ENCODE measurements around the gene MYO10. TPM values are rescaled to one million over a fixed set of nuclear protein-coding genes. Genes with fewer than 3 reads are reported as not detected.

MYO10 gene
- total and polyA plus RNA-seq, 3 donors from 2014 or later = 37.8 to 102 (median 99.8) TPM

GRCh38 chr5:16713386-16713928 is 222.6 kb downstream of the MYO10 start:
- TF ChIP-seq CTCF (IDR thresholded peaks at IDR 0.05) (no peak), POLR2A (IDR thresholded peaks at IDR 0.05) (no peak)
- H3K27ac ChIP-seq = peak overlapping the region in 1 of 2 donors; percentile 30
- intact Hi-C loops (cut with DNase I; ENCODE audit: low total_unique reads) = no loop called here
- no peaks in the 10 kb centered on the region for H3K27me3 ChIP-seq
- no peaks in the 10 kb centered on the region for H3K36me3 ChIP-seq (ENCODE audit: low read depth, missing control alignments)
- H3K9me3 ChIP-seq = no peaks in the 10 kb centered on the region
- no peak for DNase-seq
- WGBS, 2 donors = 51 to 54% methylated on average over 14 of the region's 14 CpGs
- H3K4me3 ChIP-seq = no peak overlapping the region
- peaks cover 6% of the 10 kb centered on the region for H3K4me1 ChIP-seq

- WGBS, 2 donors = 35 to 53% methylated on average over 2 of the region's 2 CpGs
- peaks cover 6% of the 10 kb centered on the region for H3K4me1 ChIP-seq
- H3K36me3 ChIP-seq (ENCODE audit: low read depth, missing control alignments) = no peaks in the 10 kb centered on the region
- H3K4me3 ChIP-seq = no peak overlapping the region
- no peak overlapping the region for H3K27ac ChIP-seq
- intact Hi-C loops (cut with DNase I; ENCODE audit: low total_unique reads) = no loop called here
- no peaks in the 10 kb centered on the region for H3K9me3 ChIP-seq
- no peak for DNase-seq
- H3K27me3 ChIP-seq = no peaks in the 10 kb centered on the region
- TF ChIP-seq POLR2A (IDR thresholded peaks at IDR 0.05) (no peak), CTCF (IDR thresholded peaks at IDR 0.05) (no peak)
These were observed 223.5 kb downstream of the MYO10 start for GRCh38 chr5:16712620-16713019.

GRCh38 chr5:16712178-16712577 is 223.9 kb downstream of the MYO10 start:
- Histone ChIP-seq H3K36me3 (ENCODE audit: low read depth, missing control alignments) (no peaks in the 10 kb centered on the region), H3K27me3 (no peaks in the 10 kb centered on the region), H3K9me3 (no peaks in the 10 kb centered on the region), H3K4me3 (no peak overlapping the region), H3K4me1 (peaks cover 6% of the 10 kb centered on the region), H3K27ac (no peak overlapping the region)
- WGBS, 2 donors = 34 to 41% methylated on average over 1 of the region's 1 CpG
- intact Hi-C loops (cut with DNase I; ENCODE audit: low total_unique reads) = no loop called here
- no peak for DNase-seq
- TF ChIP-seq CTCF (IDR thresholded peaks at IDR 0.05) = no peak
- no peak for TF ChIP-seq POLR2A (IDR thresholded peaks at IDR 0.05)

GRCh38 chr5:16709691-16710433 is 226.2 kb downstream of the MYO10 start:
- 78 to 79% methylated on average over 8 of the region's 8 CpGs for whole genome bisulfite sequencing, 2 donors
- Histone ChIP-seq H3K27me3 (no peaks in the 10 kb centered on the region), H3K36me3 (ENCODE audit: low read depth, missing control alignments) (no peaks in the 10 kb centered on the region), H3K27ac (no peak overlapping the region), H3K4me1 (peaks cover 6% of the 10 kb centered on the region), H3K9me3 (no peaks in the 10 kb centered on the region), H3K4me3 (no peak overlapping the region)
- intact Hi-C loops (cut with DNase I; ENCODE audit: low total_unique reads) = no loop called here
- DNase-seq = no peak
- no peak for TF ChIP-seq POLR2A (IDR thresholded peaks at IDR 0.05)
- TF ChIP-seq CTCF (IDR thresholded peaks at IDR 0.05) = no peak

GRCh38 chr5:16707869-16708192 is 228.3 kb downstream of the MYO10 start:
- H3K36me3 ChIP-seq (ENCODE audit: low read depth, missing control alignments) = no peaks in the 10 kb centered on the region

More at GRCh38 chr5:16707869-16708192, 228.3 kb downstream of the MYO10 start:
- intact Hi-C loops (cut with DNase I; ENCODE audit: low total_unique reads) = no loop called here
- Histone ChIP-seq H3K9me3 (no peaks in the 10 kb centered on the region), H3K27me3 (no peaks in the 10 kb centered on the region), H3K27ac (no peak overlapping the region), H3K4me1 (peaks cover 6% of the 10 kb centered on the region), H3K4me3 (no peak overlapping the region)
- TF ChIP-seq POLR2A (IDR thresholded peaks at IDR 0.05) (no peak), CTCF (IDR thresholded peaks at IDR 0.05) (no peak)
- 94 to 95% methylated on average over 3 of the region's 3 CpGs for WGBS, 2 donors
- no peak for DNase-seq
